LNCaP clone FGC (cell line): ENCODE measurements around the gene DNAAF3.
"Not testable (repeated sequence)": the region's sequence is repeated elsewhere in the genome, so short reads cannot be mapped to it uniquely, and the experiment has no call there.

Experiments used
- DNase-seq: peaks from one replicate; pipeline ENCODE4 v3.0.0-alpha.2; 2011; ENCODE audit warnings: low read depth
- H3K4me3 ChIP-seq: 2 replicates; pipeline ENCODE4 v1.5.1; 2011; ENCODE audit warnings: mild to moderate bottlenecking, low read depth, low read length, control low read depth
- TF ChIP-seq, protein P1 (sequence below): IDR thresholded peaks from 2 replicates; pipeline ENCODE4 v1.5.1; 2012; ENCODE audit warnings: mild to moderate bottlenecking; ENCODE audit not compliant: control insufficient read depth, insufficient read depth; ENCODE audit errors: extremely low read depth

The DNAAF3 gene

DNA sequence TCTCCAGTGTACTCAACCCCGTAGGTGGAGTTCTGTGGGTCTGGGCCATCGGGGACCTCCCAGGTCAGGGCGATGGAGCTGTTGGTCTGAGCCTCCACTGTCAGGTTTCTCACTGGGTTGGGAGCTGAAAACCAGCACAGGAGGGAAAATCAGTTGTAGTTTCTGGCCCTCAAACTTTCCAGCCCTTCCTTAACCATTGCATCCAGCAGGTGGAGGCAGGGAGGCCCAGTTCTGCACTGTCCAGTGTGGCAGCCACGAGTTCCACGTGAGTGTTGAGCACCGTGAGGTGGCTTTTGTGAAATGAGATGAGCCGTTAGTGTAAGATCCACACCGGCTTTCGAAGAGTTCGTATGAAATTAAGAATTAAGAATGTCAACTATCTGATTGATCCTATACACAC lies 35.8 kb upstream of the DNAAF3 start:
- not testable (repeated sequence) for H3K4me3 ChIP-seq, DNase-seq
- TF ChIP-seq, protein P1, sequence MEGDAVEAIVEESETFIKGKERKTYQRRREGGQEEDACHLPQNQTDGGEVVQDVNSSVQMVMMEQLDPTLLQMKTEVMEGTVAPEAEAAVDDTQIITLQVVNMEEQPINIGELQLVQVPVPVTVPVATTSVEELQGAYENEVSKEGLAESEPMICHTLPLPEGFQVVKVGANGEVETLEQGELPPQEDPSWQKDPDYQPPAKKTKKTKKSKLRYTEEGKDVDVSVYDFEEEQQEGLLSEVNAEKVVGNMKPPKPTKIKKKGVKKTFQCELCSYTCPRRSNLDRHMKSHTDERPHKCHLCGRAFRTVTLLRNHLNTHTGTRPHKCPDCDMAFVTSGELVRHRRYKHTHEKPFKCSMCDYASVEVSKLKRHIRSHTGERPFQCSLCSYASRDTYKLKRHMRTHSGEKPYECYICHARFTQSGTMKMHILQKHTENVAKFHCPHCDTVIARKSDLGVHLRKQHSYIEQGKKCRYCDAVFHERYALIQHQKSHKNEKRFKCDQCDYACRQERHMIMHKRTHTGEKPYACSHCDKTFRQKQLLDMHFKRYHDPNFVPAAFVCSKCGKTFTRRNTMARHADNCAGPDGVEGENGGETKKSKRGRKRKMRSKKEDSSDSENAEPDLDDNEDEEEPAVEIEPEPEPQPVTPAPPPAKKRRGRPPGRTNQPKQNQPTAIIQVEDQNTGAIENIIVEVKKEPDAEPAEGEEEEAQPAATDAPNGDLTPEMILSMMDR = 0 out of 2 replicates have a peak, but pooled peaks have one; percentile 6

DNA sequence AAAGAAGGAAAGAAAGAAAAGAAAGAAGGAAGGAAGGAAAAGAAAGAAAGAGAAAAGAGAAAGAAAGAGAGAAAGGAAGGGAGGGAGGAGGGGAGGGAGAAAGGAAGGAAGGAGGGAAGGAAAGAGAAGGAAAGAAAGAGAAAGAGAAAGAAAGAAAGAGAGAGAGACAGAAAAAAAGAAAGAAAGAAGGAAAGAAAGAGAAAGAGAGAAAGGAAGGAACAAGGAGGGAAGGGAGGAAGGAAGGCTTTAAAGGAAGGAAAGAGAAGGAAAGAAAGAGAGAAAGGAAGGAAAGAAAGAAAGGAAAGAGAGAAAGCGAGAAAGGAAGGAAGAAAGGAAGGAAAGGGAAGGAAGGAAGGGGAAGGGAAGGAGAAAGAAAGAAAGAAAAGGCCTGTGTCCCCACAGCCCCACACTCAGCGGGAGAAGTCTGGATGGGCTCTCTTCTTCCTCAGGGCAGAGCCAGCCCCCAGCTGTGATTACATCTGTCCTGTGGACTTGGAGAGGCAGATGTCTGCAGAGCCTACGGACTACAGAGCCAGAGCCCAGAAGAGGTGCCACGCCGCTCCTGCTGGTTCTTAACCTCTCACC lies 33.3 kb upstream of the DNAAF3 start:
- DNase-seq = no peak
- TF ChIP-seq, protein P1 = no peak
- no peak overlapping the region for H3K4me3 ChIP-seq

DNA sequence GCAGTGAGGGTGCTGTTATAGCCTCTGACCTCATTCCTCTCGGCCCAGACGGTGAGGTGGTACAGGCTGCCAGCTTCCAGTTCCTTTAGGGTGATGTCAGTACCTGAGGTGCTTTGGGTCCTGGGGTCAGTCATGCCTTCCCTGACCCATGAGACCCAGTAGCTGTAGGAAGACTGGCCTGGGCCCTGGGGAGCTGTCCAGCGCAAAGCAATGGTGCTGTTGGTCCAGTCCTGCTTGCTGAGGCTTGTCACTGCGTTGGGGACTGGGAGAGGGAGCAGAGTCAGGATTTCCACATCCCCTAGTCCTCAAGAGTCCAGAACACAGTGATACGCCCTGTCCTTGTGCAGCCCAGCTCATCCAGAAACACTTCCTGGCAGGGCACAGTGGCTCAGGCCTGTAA lies 32.2 kb upstream of the DNAAF3 start:
- TF ChIP-seq, protein P1 = no peak
- DNase-seq = no peak
- H3K4me3 ChIP-seq = no peak overlapping the region

DNA sequence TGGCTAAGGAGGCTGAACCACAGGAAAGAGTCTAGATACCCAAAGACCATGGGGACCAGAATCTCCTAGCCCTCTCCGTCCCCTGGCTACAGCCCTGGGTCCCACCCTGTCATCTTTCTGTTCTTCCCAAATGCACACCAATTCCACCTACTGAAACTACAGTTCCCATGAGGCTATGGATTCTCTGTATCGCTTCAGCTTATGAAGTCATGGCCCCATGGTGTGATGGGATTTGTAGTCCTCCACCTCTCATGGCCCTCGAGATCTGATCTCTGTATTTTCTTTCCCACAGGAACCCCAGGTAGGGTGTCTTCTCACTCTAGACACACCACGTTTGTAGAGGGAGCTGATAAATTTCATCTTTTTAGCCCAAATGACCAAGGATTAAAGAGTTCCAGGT lies 31.1 kb upstream of the DNAAF3 start:
- DNase-seq = no peak
- H3K4me3 ChIP-seq = no peak overlapping the region
- TF ChIP-seq, protein P1 = no peak

DNA sequence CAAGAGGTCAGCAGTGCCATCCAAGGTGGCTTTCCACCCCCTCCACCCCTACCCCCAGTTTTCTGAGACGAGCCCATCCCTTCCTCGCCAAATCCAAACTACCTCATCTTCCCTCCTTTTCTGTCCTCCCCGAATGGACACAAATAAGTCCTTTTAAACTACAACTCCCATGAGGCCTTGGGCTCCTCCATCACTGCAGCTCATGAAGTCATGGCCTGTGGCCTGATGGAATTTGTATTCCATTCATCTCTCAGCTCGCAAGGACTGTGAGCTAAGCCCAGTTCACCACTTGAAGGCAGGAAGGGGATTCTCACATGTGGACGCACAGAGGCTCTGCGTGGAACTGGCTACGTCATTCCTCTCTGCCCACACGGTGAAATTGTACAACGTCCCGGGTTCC lies 30.4 kb upstream of the DNAAF3 start:
- TF ChIP-seq, protein P1 = no peak
- no peak for DNase-seq
- no peak overlapping the region for H3K4me3 ChIP-seq

DNA sequence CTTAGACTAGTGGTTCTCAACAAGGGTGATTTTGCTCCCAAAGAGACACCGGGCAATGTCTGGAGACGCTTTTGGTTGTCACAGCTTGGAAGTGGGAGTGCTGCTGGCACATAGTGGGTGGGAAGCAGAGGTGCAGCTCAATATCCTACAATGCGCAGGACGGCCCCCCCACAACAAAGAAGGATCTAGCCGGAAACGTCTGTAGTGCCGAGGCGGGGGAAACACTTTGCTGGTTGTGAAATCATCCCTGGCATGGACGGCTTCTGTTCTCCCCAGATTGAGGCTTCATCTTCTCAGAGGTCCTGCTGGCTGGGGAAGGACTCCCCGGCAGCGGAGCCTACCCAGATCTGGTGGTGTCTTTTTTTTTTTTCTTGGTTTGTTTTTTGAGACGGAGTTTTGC lies 27.1 kb upstream of the DNAAF3 start:
- TF ChIP-seq, protein P1 = no peak
- DNase-seq = no peak
- H3K4me3 ChIP-seq = no peak overlapping the region

DNA sequence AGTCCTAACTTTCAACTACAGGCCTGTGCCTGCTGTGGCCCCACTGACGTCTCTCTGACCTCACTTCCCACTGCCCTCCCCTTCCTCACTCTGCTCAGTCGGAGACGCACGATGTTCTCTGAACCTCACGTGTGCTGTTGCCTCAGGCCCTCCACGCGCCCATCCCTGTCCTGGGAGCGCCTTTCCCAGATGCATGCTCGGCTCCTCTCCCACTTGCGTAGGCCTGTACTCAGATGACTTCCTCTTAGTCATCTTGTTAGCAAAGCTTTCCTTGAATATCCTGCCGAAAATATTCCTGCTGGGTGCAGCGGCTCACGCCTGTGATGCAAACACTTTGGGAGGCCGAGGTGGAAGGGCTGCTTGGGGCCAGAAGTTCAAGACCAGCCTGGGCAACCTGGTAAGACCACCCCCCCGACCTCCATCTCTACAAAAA lies 23.0 kb upstream of the DNAAF3 start:
- H3K4me3 ChIP-seq = no peak overlapping the region
- TF ChIP-seq, protein P1 = no peak
- DNase-seq = no peak
